ENCODE data around the gene TCF4. TPM values are rescaled to one million over a fixed set of nuclear protein-coding genes. Genes with fewer than 3 reads are reported as not detected.
A peak's percentile ranks its signal among the peaks of the same experiment; 100 is the strongest.

Gene TCF4
- total RNA-seq, 1 experiment from 2014 or later: 12.5 TPM

- Histone ChIP-seq H3K79me2 (ENCODE audit: low read length) (no peaks in the 10 kb centered on the region), H3K27ac (ENCODE audit: low read length) (no peak overlapping the region), H3K9ac (ENCODE audit: low read length) (peak overlapping the region; percentile 25; the same call in 1 of the 2 replicates), H3K9me2 (replicated peaks; ENCODE audit: low read length) (no peaks in the 10 kb centered on the region), H3F3A (ENCODE audit: low read length, unreplicated experiment) (no peaks in the 10 kb centered on the region), H3K36me3 (ENCODE audit: low read depth, low read length) (no peaks in the 10 kb centered on the region), H3K9me3 (ENCODE audit: low read length) (no peaks in the 10 kb centered on the region), H4K20me1 (ENCODE audit: low read length) (no peaks in the 10 kb centered on the region), H3K4me1 (ENCODE audit: insufficient read depth, low read length) (0 out of 2 replicates have a peak, but pooled peaks cover 10% of the 10 kb centered on the region), H3K27me3 (ENCODE audit: low read length) (no peaks in the 10 kb centered on the region), H3K4me2 (ENCODE audit: low read length) (peak overlapping the region; percentile 78), H3K4me3 (ENCODE audit: low read length) (peak overlapping the region; percentile 64), H2AFZ (ENCODE audit: low read length) (peak overlapping the region; percentile 77)
- ChIA-PET POLR2A (ENCODE audit: unreplicated experiment) (no interaction called here), CTCF (no interaction called here)
- intact Hi-C loops (cut with micrococcal nuclease): loop anchor here (2.0 kb wide), 1 partner anchor 17 kb away; no protein-coding TSS in a partner anchor
- TF ChIP-seq CTCF (conservative IDR thresholded peaks at IDR 0.05; ENCODE audit: low read depth, low read length) (no peak), EZH2phosphoT487 (IDR thresholded peaks at IDR 0.05; ENCODE audit: borderline replicate concordance, low read length) (no peak), EZH2 (IDR thresholded peaks at IDR 0.05; ENCODE audit: low read length, unreplicated experiment) (no peak)
- no TSS peak for BruUV-seq (replicated peaks)
- DNase-seq: no peak
- peak; percentile 51 for ATAC-seq
Observed at GRCh38 chr18:55477860-55478581, 110.0 kb downstream of the TCF4 start.

- no TSS peak for BruUV-seq (replicated peaks)
- Histone ChIP-seq H3K4me3 (ENCODE audit: low read length) (peak overlapping the region; percentile 64), H3K27me3 (ENCODE audit: low read length) (no peaks in the 10 kb centered on the region), H3K4me2 (ENCODE audit: low read length) (peak overlapping the region; percentile 78), H3K9me3 (ENCODE audit: low read length) (no peaks in the 10 kb centered on the region), H2AFZ (ENCODE audit: low read length) (peak overlapping the region; percentile 77), H4K20me1 (ENCODE audit: low read length) (no peaks in the 10 kb centered on the region), H3K36me3 (ENCODE audit: low read depth, low read length) (no peaks in the 10 kb centered on the region), H3K79me2 (ENCODE audit: low read length) (no peaks in the 10 kb centered on the region), H3K9me2 (replicated peaks; ENCODE audit: low read length) (no peaks in the 10 kb centered on the region), H3K27ac (ENCODE audit: low read length) (no peak overlapping the region), H3F3A (ENCODE audit: low read length, unreplicated experiment) (no peaks in the 10 kb centered on the region), H3K4me1 (ENCODE audit: insufficient read depth, low read length) (0 out of 2 replicates have a peak, but pooled peaks cover 10% of the 10 kb centered on the region), H3K9ac (ENCODE audit: low read length) (peak overlapping the region; percentile 25; the same call in 1 of the 2 replicates)
- TF ChIP-seq CTCF (conservative IDR thresholded peaks at IDR 0.05; ENCODE audit: low read depth, low read length) (peak; percentile 31; the same call in 1 of the 2 replicates), EZH2 (IDR thresholded peaks at IDR 0.05; ENCODE audit: low read length, unreplicated experiment) (no peak), EZH2phosphoT487 (IDR thresholded peaks at IDR 0.05; ENCODE audit: borderline replicate concordance, low read length) (no peak)
- ChIA-PET CTCF (no interaction called here), POLR2A (ENCODE audit: unreplicated experiment) (no interaction called here)
- peak; percentile 45 for DNase-seq
- intact Hi-C loops (cut with micrococcal nuclease): loop anchor here (2.0 kb wide), 1 partner anchor 17 kb away; no protein-coding TSS in a partner anchor
- peak; percentile 98 for ATAC-seq
Observed at GRCh38 chr18:55477499-55477859, 110.5 kb downstream of the TCF4 start.

- no peaks in the 10 kb centered on the region for H3K36me3 ChIP-seq (ENCODE audit: low read depth, low read length)
- H3K79me2 ChIP-seq (ENCODE audit: low read length): no peaks in the 10 kb centered on the region
- CTCF ChIA-PET: no interaction called here
- no peak overlapping the region for H3K4me3 ChIP-seq (ENCODE audit: low read length)
- H4K20me1 ChIP-seq (ENCODE audit: low read length): no peaks in the 10 kb centered on the region
- no TSS peak for BruUV-seq (replicated peaks)
- intact Hi-C loops (cut with micrococcal nuclease): loop anchor here (2.0 kb wide), 1 partner anchor 19 kb away; no protein-coding TSS in a partner anchor
- ATAC-seq (no peak), DNase-seq (no peak)
- no peaks in the 10 kb centered on the region for H3K27me3 ChIP-seq (ENCODE audit: low read length)
- no peaks in the 10 kb centered on the region for H3K9me3 ChIP-seq (ENCODE audit: low read length)
- no peak overlapping the region for H3K4me2 ChIP-seq (ENCODE audit: low read length)
- TF ChIP-seq EZH2phosphoT487 (IDR thresholded peaks at IDR 0.05; ENCODE audit: borderline replicate concordance, low read length) (no peak), CTCF (conservative IDR thresholded peaks at IDR 0.05; ENCODE audit: low read depth, low read length) (no peak), EZH2 (IDR thresholded peaks at IDR 0.05; ENCODE audit: low read length, unreplicated experiment) (no peak)
- POLR2A ChIA-PET (ENCODE audit: unreplicated experiment): no interaction called here
- H2AFZ ChIP-seq (ENCODE audit: low read length): no peak overlapping the region
- H3K9ac ChIP-seq (ENCODE audit: low read length): no peak overlapping the region
- H3F3A ChIP-seq (ENCODE audit: low read length, unreplicated experiment): no peaks in the 10 kb centered on the region
- H3K4me1 ChIP-seq (ENCODE audit: insufficient read depth, low read length): 0 out of 2 replicates have a peak, but pooled peaks cover 10% of the 10 kb centered on the region
- no peak overlapping the region for H3K27ac ChIP-seq (ENCODE audit: low read length)
- no peaks in the 10 kb centered on the region for H3K9me2 ChIP-seq (replicated peaks; ENCODE audit: low read length)
Observed at GRCh38 chr18:55475916-55476315, 112.1 kb downstream of the TCF4 start.
